Activated CD4-positive, alpha-beta T cell treated with anti-CD3 and anti-CD28 coated beads, Interleukin-2, amount 10 ng/mL, durations not matched to agents 7 days and 5 days (primary cell): ENCODE data around the gene ENPP3. TPM values are rescaled to one million over a fixed set of nuclear protein-coding genes. Genes with fewer than 3 reads are reported as not detected.

Experiments used
- CTCF ChIA-PET: fragments of 350-600 bp; sonication (Branson Sonifier 250); formaldehyde crosslinking; loops from one replicate; lab custom pipeline; 2021; ENCODE audit warnings: antibody characterized with exemption; lab: Charles Lee
- POLR2A ChIA-PET: fragments of 350-600 bp; sonication (Branson Sonifier 250); formaldehyde crosslinking; loops from one replicate; lab custom pipeline; 2021; ENCODE audit warnings: antibody characterized with exemption; lab: Charles Lee
- DNase-seq: peaks from one replicate; pipeline ENCODE4 v3.0.0-alpha.2; 2020
- H3K27ac Mint-ChIP-seq: one replicate; pipeline ENCODE4 v1.8.0; 2021; ENCODE audit warnings: mild to moderate bottlenecking, moderate library complexity, mixed read lengths
- H3K27me3 Mint-ChIP-seq: one replicate; pipeline ENCODE4 v1.8.0; 2021; ENCODE audit warnings: mixed read lengths
- H3K36me3 Mint-ChIP-seq: one replicate; pipeline ENCODE4 v1.8.0; 2021; ENCODE audit warnings: low read depth, mixed read lengths
- H3K4me1 Mint-ChIP-seq: one replicate; pipeline ENCODE4 v1.8.0; 2021; ENCODE audit warnings: mixed read lengths
- H3K4me3 Mint-ChIP-seq: one replicate; pipeline ENCODE4 v1.8.0; 2021; ENCODE audit warnings: mild to moderate bottlenecking, moderate library complexity, mixed read lengths
- H3K9me3 Mint-ChIP-seq: one replicate; pipeline ENCODE4 v1.8.0; 2021; ENCODE audit warnings: mixed read lengths
- total RNA-seq, 2 experiments: library from RNA; stranded (reverse); gene quantifications; one replicate each; pipeline ENCODE4 v1.2.3, GENCODE V29; 2021

ENPP3 gene
- total RNA-seq, 2 experiments from 2014 or later, result 0.19 to 0.35 TPM

DNA sequence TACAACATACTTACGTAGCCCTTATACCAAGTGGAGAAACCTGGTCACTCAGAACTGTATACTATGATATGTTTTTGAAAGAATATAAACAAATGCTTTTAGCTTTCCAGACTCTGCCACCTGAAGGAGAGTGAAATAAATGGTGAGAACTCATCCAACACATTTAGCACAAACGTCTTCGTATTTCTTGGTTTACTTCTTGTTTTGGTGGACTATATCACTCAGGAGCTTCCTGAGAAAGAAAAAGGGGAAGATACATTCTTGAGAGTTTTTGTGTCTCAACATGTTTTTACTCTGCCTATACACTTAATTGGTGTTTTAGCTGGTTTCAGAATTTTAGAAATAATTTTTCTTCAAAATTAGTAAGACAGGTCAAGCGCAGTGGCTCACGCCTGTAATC, 93.2 kb downstream of the ENPP3 start:
- POLR2A ChIA-PET, result no interaction called here
- Mint-ChIP-seq H3K4me3 (no peak overlapping the region), H3K27ac (no peak overlapping the region), H3K36me3 (no peaks in the 10 kb centered on the region), H3K27me3 (peaks cover 5% of the 10 kb centered on the region), H3K9me3 (no peaks in the 10 kb centered on the region), H3K4me1 (no peaks in the 10 kb centered on the region)
- CTCF ChIA-PET, result no interaction called here
- DNase-seq, result no peak

DNA sequence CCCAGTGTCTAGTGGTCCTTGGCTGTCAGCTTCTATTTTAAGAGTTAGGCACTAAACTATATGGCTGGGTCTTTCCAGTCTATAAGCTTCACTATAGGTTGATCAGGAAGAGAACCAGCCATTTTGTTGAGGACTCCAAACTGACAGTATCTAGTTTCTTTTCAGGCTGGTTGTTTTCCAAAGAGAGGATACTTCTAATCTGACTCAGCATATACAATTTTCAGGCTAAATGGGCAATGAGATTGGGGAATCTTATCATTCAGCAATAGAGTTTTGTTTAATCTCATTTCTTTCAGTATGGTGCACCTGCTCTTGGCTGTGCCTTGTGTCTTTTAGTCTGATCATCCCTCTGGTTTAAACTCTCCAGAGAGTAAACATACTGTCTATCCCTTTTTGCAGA, 94.1 kb downstream of the ENPP3 start:
- Mint-ChIP-seq H3K36me3 (no peaks in the 10 kb centered on the region), H3K4me3 (no peak overlapping the region), H3K27me3 (peaks cover 5% of the 10 kb centered on the region), H3K4me1 (no peaks in the 10 kb centered on the region), H3K9me3 (no peaks in the 10 kb centered on the region), H3K27ac (no peak overlapping the region)
- no peak for DNase-seq
- ChIA-PET POLR2A (no interaction called here), CTCF (no interaction called here)

DNA sequence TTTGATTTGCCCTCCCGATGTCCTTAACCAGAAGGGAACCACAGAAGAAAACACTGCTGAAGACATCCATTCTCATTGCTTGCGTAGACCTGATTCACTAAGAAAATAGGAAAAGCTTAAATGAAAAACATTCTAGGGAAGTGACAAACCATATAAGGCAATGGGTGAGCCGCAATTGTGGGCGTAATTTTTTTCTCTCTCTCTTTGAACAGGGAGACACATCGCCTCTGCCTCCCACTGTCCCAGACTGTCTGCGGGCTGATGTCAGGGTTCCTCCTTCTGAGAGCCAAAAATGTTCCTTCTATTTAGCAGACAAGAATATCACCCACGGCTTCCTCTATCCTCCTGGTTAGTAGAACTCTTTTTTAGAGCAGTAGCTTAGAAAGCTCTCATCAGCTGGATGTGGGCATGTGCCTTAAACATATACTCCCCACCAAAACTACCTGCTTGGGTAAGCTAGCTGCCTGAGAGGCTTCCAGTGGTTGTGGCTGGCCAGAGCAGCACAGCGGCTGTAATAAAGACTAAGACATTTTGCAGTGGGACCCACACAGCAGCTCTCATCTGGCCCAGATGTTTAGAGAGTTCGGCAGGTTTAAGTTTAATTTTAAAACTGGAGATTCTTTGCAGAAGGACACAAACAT, 96.4 kb downstream of the ENPP3 start:
- Mint-ChIP-seq H3K9me3 (no peaks in the 10 kb centered on the region), H3K27me3 (peaks cover 5% of the 10 kb centered on the region), H3K27ac (no peak overlapping the region), H3K4me3 (no peak overlapping the region), H3K4me1 (no peaks in the 10 kb centered on the region), H3K36me3 (no peaks in the 10 kb centered on the region)
- ChIA-PET POLR2A (no interaction called here), CTCF (no interaction called here)
- DNase-seq, result no peak

DNA sequence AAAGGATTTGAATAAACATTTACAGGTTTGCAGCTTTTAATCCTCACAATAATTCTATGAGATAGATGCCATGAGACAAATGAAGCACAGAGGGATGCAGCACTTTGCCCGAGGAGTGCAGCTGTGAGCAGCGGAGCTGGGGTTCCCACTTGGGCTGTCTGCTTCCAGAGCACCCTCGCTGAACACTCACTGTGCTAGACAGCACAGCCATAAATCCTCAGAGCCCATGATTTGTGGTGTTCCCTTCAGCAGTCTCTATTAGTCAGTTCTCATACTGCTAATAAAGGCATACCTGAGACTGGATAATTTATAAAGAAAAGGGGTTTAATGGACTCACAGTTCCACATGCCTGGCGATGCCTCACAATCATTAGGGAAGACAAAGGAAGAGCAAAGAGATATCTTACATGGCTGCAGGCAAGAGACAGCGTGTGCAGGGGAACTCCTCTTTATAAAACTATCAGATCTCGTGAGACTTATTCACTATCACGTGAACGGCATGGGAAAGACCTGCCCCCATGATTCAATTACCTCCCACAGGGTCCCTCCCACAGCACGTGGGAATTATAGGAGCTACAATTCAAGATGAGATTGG, 99.0 kb downstream of the ENPP3 start:
- no peak overlapping the region for H3K27ac Mint-ChIP-seq
- DNase-seq, result no peak
- H3K27me3 Mint-ChIP-seq, result peaks cover under 1% of the 10 kb centered on the region
- no peaks in the 10 kb centered on the region for H3K9me3 Mint-ChIP-seq
- POLR2A ChIA-PET, result no interaction called here
- H3K36me3 Mint-ChIP-seq, result no peaks in the 10 kb centered on the region
- no peak overlapping the region for H3K4me3 Mint-ChIP-seq
- no peaks in the 10 kb centered on the region for H3K4me1 Mint-ChIP-seq
- CTCF ChIA-PET, result no interaction called here

DNA sequence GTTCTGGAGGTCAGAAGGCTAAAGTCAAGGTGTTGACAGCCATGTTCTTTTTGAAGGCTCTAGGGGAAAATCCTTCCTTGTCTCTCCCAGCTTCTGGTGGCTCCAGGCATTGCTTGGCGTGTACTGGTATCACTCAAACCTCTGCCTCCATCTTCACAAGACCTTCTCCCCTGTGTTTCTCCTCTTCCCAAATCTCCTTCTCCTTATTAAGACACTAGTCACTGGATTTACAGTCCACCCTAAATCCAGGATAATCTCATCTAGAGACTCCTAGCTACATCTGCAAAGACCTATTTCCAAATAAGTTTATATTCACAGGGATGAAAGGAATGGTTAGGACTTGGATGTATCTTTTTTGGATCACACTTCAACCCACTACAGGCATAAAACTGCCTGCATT, 99.7 kb downstream of the ENPP3 start:
- Mint-ChIP-seq H3K9me3 (no peaks in the 10 kb centered on the region), H3K36me3 (no peaks in the 10 kb centered on the region)
- DNase-seq, result no peak

DNA sequence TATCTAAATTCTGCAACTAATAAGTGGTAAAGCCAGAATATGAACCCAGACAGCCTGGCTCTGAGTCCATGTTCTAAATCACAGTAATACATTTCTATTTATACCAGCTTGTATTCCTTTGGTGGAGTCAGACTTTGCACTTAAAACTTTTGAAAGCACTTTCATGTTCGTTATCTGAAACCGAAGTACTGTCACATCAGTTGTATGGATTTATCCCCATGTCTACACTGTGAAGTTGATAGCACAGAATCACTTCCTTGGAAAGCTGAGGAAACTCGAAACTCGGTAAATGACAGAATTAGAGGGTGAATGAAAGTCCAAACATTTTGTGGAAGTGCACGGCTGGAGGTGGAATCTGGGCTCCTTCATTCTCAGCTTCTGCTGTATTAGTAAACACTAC, 102.0 kb downstream of the ENPP3 start:
- no peaks in the 10 kb centered on the region for H3K4me1 Mint-ChIP-seq
- POLR2A ChIA-PET, result no interaction called here
- no peak overlapping the region for H3K4me3 Mint-ChIP-seq
- no peaks in the 10 kb centered on the region for H3K27me3 Mint-ChIP-seq
- no peaks in the 10 kb centered on the region for H3K36me3 Mint-ChIP-seq
- no peaks in the 10 kb centered on the region for H3K9me3 Mint-ChIP-seq
- DNase-seq, result no peak
- H3K27ac Mint-ChIP-seq, result no peak overlapping the region
- CTCF ChIA-PET, result no interaction called here

More for the DNA sequence above, 99.7 kb downstream of the ENPP3 start:
- ChIA-PET POLR2A (no interaction called here), CTCF (interaction anchor here (0.5 kb wide), 1 partner anchor 9 kb away, joined by 3 read pairs; no protein-coding TSS in a partner anchor)
- Mint-ChIP-seq H3K27me3 (no peaks in the 10 kb centered on the region), H3K27ac (no peak overlapping the region), H3K4me1 (no peaks in the 10 kb centered on the region), H3K4me3 (no peak overlapping the region)

DNA sequence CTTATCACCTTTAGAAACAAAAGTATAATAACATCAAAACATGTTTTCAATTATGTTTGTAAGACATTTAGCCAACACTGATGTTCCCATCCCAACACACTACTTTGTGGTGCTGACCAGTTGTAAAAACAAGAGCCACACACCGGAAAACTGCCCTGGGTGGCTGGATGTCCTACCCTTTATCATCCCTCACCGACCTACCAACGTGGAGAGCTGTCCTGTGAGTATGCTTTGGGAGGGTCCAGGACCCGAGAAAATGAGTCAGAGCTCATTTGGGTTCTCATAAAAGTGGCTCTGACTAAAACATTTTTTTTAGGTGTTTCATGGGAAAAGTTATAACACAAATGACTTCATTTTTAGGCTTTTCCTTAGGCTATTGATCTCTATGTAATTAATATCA, 103.1 kb downstream of the ENPP3 start:
- DNase-seq, result no peak
- ChIA-PET POLR2A (no interaction called here), CTCF (interaction anchor here (0.6 kb wide), 1 partner anchor 11 kb away, joined by 3 read pairs; no protein-coding TSS in a partner anchor)
- peaks cover 2% of the 10 kb centered on the region for H3K27me3 Mint-ChIP-seq
- no peaks in the 10 kb centered on the region for H3K36me3 Mint-ChIP-seq
- H3K4me1 Mint-ChIP-seq, result no peaks in the 10 kb centered on the region
- H3K27ac Mint-ChIP-seq, result no peak overlapping the region
- no peaks in the 10 kb centered on the region for H3K9me3 Mint-ChIP-seq
- H3K4me3 Mint-ChIP-seq, result no peak overlapping the region

DNA sequence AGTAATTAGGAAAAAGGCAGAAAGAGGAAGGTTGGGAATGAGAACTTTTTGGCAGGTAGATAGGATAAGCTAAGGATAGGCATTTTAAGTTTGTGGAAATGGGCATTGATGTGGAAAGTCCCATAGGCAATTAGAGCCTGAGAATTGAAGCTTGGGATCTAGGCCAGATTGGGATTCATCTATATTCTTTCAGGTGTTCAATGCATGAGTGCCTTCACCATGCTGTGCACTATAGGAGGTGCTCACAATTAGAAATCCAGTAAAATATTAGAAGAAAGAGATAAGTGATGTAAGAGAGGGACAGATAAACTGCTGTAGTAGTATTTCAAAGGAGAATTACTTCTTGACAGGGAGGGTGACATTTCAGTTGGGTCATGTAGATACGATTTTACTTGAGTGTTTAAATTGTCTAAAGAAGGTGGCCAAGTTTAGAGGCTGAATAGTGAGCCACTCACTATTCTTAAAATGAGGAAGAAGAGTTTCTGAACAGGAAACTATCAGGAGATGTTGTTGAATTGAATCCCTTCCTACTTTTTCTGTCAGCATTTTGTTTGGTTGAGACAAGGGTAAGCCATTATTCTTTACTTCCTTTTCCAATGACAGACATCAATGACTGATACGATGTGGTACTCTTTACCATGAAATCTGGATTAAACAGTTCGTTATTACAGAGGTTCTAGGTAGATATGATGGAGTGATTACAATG, 104.7 kb downstream of the ENPP3 start:
- H3K36me3 Mint-ChIP-seq, result no peaks in the 10 kb centered on the region
- H3K9me3 Mint-ChIP-seq, result no peaks in the 10 kb centered on the region
- POLR2A ChIA-PET, result no interaction called here
- H3K27ac Mint-ChIP-seq, result no peak overlapping the region
- no peak overlapping the region for H3K4me3 Mint-ChIP-seq
- peaks cover 2% of the 10 kb centered on the region for H3K27me3 Mint-ChIP-seq
- H3K4me1 Mint-ChIP-seq, result no peaks in the 10 kb centered on the region
- CTCF ChIA-PET, result no interaction called here
- DNase-seq, result no peak

DNA sequence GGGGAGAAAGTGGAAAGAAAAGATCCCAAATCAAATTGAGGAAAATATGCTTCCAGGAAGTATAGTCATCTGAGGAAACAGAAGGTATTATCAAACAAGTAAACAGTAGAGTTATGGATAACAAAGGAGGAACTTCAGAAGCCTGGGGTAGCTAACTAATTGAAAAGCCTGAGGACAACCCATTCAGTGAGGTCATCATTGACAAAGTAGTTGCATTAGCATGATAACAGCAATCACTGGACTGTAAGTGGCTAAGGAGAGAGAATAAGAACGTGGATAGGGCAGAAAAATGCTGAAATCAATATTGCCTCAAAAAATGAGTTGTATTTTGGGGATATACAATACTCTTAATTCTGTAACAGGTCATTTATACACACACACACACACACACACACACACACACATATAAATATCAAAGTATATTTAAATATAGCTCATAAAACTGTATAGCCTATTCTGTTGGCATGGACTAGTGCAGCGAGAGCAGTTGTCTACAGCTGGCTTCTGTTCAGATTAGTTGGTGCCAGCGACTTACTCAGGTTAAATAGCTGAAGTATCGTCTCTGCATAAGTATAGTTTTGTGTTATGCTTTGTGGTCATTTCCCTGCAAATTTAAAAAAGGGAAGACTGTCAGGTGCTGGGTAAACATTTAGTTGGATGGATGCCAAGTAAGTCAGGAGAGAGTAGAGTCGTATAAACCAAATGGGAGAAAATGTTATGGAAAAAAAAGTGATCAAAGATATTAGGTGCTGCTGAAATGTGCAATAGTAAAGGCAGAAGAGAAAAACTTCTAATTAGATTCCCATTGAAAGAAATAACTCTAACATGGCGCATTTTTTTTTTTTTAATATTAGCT, 107.6 kb downstream of the ENPP3 start:
- POLR2A ChIA-PET, result no interaction called here
- CTCF ChIA-PET, result no interaction called here
- Mint-ChIP-seq H3K4me1 (no peaks in the 10 kb centered on the region), H3K27ac (no peak overlapping the region), H3K4me3 (no peak overlapping the region), H3K27me3 (peaks cover 2% of the 10 kb centered on the region), H3K9me3 (no peaks in the 10 kb centered on the region), H3K36me3 (no peaks in the 10 kb centered on the region)
- DNase-seq, result no peak

DNA sequence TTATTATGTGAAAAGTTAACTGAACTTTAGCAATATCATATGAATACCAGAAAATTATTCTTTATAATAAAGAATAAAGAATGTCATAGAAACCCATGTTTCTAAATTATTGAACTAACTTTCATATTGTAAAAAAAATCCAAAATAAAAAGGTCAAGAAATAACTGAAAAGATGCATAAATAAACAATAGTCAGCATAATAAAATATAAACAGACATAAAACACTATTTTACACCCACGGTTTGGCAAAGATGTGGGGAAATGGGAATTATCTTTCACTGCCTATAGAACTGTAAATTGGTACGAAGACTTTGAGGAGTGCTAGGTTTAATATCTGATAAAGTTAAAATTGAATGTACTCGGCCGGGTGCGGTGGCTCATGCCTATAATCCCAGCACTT, 108.4 kb downstream of the ENPP3 start:
- Mint-ChIP-seq H3K27me3 (peaks cover 2% of the 10 kb centered on the region), H3K4me1 (no peaks in the 10 kb centered on the region), H3K27ac (no peak overlapping the region), H3K36me3 (no peaks in the 10 kb centered on the region), H3K4me3 (no peak overlapping the region), H3K9me3 (no peaks in the 10 kb centered on the region)
- POLR2A ChIA-PET, result no interaction called here
- CTCF ChIA-PET, result no interaction called here
- no peak for DNase-seq

DNA sequence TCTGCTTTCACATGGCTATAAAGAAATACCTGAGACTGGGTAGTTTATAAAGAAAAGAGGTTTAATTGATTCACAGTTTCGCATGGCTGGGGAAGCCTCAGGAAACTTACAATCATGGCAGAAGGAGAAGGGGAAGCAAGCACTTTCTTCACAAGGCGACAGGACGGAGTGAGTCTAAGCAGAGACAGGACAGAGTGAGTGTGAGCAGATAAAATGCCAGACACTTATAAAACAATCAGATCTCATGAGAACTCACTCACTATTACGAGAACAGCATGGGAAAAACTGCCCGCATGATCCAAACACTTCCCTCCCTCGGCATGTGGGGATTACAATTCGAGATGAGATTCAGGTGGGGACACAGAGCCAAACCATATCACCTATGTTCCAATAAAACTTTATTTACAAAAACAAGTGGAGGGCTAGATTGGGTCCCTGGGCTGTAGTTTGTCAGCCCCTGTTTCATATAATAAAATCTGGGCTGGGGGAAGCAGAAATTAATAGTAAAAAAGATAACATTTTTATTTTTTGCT, 110.8 kb downstream of the ENPP3 start:
- H3K9me3 Mint-ChIP-seq, result no peaks in the 10 kb centered on the region
- H3K36me3 Mint-ChIP-seq, result no peaks in the 10 kb centered on the region
- H3K4me3 Mint-ChIP-seq, result no peak overlapping the region
- ChIA-PET POLR2A (no interaction called here), CTCF (no interaction called here)
- no peak for DNase-seq
- peaks cover 2% of the 10 kb centered on the region for H3K27me3 Mint-ChIP-seq
- no peaks in the 10 kb centered on the region for H3K4me1 Mint-ChIP-seq
- H3K27ac Mint-ChIP-seq, result no peak overlapping the region

DNA sequence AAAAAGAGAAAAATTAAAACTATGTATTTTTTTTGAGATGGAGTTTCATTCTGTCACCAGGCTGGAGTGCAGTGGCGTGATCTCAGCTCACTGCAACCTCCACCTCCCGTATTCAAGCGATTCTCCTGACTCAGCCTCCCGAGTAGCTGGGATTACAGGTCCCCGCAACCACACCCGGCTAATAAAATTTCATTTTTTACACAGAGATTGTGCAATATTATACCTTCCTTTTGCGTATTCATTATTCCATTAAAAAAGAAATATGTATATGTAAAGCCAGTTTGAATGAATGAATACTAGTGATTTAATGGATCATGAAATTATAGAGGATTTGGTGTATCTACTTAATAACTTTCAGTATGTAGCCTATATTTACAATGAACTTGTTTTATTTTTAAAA, 111.9 kb downstream of the ENPP3 start:
- Mint-ChIP-seq H3K27ac (no peak overlapping the region), H3K4me1 (no peaks in the 10 kb centered on the region), H3K36me3 (no peaks in the 10 kb centered on the region), H3K27me3 (peaks cover 4% of the 10 kb centered on the region), H3K4me3 (no peak overlapping the region), H3K9me3 (no peaks in the 10 kb centered on the region)
- CTCF ChIA-PET, result no interaction called here
- POLR2A ChIA-PET, result no interaction called here
- DNase-seq, result no peak
